HG03571 (cell line): ENCODE measurements around the gene FAM114A2.
"Not testable (repeated sequence)": the region's sequence is repeated elsewhere in the genome, so short reads cannot be mapped to it uniquely, and the experiment has no call there.

Experiments
- ATAC-seq: cut with Tn5 transposase; IDR thresholded peaks from one replicate; pipeline ENCODE4 v1.9.1; 2021; ENCODE audit not compliant: unreplicated experiment

FAM114A2 gene

GRCh38 chr5:154038707-154039457 is at the start of gene FAM114A2, which contains the start of gene MFAP3:
TSS of gene FAM114A2 (minus strand) at chr5:154038910. CDS start at chr5:154034953, 3,957 bp downstream.
TSS of gene MFAP3 (plus strand) at chr5:154038967. CDS start at chr5:154049723, 10,756 bp downstream.
- peak; percentile 99 for ATAC-seq

DNA sequence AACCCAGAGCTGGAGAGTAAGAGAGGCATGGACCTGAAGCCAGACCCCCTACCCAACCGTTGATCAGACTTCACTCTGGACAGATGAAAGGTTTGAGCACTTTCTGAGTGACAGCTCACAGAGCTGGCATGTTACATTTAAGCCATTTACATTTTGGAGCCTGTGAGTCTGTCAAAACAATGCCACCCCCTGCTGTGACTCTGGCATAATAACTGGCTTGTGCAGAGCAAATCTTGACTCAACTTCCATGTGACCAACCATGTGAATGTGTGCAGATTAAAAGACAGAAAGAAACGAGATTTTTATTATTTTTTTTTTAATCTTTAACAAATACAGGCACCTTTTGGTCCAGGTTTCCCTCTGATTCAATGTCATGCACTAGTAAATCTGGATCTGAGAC is 48.5 kb upstream of the FAM114A2 start:
- ATAC-seq: no peak

- ATAC-seq: no peak
Measured at GRCh38 chr5:154086641-154087040, 47.9 kb upstream of the FAM114A2 start.

- ATAC-seq: no peak
Measured at GRCh38 chr5:154086146-154086545, 47.4 kb upstream of the FAM114A2 start.

DNA sequence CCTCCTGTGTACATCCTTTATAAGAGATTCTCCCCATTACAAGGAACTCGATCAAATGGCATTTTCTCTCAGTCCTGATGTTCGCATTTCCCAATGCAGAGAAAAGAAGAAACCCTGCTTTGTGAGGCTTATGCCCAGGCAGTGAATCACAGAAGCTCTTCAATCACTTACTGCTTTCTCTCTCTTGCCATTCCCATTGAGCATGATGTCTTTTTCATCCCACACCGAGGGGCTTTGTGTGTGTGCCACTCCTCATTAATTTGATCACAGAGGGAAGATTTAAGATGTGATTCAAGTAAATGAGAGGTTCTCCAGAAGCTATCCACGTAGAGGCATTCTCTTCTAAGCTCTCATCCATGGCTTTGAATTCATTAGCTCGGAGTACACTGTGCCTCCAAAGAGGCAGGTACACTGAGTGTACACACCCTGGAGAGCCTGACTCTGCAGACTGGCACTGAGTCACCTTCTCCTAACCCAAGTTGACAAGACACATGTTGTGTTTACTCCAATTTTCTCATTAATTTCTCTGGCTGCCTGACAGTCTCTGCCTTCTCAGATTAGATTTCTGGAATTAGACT is 45.4 kb upstream of the FAM114A2 start:
- no peak for ATAC-seq

DNA sequence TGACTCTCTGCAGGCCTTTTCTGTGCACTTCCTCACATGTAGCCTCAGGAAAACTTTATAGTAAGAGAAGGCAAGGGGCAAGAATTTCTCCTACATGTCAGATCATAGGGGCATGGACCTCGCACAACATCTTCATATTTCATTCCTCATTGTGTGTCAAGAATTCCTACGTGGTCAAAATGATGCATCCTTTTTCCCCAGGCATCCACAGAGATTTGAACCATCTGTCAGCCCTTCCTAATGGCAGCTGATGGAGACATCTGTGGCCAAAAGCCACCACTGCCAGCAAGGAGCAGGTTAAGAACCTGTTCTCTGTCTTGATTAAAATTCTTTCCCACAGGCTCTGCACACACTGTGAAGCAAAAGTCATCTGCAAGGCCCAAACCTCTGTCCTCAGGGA is 42.5 kb upstream of the FAM114A2 start:
- ATAC-seq: no peak

- no peak for ATAC-seq
Measured at GRCh38 chr5:154078272-154078671, 39.6 kb upstream of the FAM114A2 start.

GRCh38 chr5:154077696-154078095 is 39.0 kb upstream of the FAM114A2 start:
- ATAC-seq: no peak

- no peak for ATAC-seq
Measured at GRCh38 chr5:154076240-154076922, 37.7 kb upstream of the FAM114A2 start.

- ATAC-seq: peak; percentile 94
Measured at GRCh38 chr5:154072414-154073171, 33.9 kb upstream of the FAM114A2 start.

GRCh38 chr5:154071799-154072413 is 33.2 kb upstream of the FAM114A2 start:
- no peak for ATAC-seq

- ATAC-seq: not testable (repeated sequence)
Measured at GRCh38 chr5:154069854-154070253, 31.1 kb upstream of the FAM114A2 start.

DNA sequence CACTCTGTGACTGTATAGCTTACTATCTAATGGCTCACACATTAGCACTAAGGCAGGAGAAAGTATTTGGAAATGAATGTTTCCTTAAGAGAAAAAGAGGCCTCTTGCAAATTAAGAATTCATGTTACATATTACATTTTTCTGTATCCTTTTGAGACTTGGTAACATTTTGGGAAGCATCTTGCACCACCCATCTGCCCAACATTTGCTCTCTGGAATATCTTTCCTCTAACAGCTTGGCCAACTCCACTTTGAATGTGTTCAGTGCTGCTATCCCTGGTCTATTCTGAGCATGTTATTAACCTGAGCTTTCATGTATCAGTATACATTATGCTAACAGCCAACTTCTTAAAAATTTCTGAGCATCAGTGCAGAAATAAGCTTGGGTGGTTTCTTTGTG is 27.3 kb upstream of the FAM114A2 start:
- ATAC-seq: no peak

DNA sequence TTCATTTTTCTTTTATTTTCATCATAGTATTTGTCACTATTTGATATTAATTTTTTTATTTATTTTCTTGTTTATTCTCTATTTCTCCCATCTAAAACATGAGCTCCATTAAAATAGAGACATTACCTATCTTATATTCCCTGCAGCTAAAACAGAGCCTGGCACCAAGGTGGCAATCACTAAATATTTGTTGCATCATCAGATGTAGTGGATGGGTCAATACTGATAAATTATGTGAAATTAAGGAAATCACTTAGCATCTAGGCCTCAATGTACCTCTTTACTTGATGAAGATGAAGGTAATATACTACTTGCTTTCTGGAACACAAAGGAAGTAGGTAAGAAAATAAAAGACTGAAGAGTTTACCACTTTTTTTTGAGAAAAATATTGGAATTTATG is 24.7 kb upstream of the FAM114A2 start:
- no peak for ATAC-seq

GRCh38 chr5:154060606-154061005 is 21.9 kb upstream of the FAM114A2 start:
- ATAC-seq: no peak

GRCh38 chr5:154059583-154059982 is 20.9 kb upstream of the FAM114A2 start:
- ATAC-seq: no peak

DNA sequence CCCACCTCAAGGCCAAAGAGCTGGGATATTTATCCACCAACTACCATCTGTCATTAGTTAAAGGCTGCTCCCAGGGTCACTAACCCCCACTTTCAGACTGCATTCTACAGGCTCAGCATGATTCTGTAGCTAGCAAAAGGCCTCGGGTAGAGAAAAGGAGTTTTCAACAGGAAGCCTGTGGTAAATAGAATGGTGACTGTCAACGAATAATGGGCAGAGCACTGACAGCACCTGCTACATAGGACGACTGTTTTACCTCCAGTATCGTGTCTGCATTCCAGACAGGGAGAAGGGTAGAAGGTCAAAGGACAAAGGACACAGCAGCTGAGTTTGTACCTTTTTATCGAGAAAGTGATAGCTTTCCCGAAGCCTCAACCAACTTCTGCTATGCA is 20.3 kb upstream of the FAM114A2 start:
- ATAC-seq: no peak

DNA sequence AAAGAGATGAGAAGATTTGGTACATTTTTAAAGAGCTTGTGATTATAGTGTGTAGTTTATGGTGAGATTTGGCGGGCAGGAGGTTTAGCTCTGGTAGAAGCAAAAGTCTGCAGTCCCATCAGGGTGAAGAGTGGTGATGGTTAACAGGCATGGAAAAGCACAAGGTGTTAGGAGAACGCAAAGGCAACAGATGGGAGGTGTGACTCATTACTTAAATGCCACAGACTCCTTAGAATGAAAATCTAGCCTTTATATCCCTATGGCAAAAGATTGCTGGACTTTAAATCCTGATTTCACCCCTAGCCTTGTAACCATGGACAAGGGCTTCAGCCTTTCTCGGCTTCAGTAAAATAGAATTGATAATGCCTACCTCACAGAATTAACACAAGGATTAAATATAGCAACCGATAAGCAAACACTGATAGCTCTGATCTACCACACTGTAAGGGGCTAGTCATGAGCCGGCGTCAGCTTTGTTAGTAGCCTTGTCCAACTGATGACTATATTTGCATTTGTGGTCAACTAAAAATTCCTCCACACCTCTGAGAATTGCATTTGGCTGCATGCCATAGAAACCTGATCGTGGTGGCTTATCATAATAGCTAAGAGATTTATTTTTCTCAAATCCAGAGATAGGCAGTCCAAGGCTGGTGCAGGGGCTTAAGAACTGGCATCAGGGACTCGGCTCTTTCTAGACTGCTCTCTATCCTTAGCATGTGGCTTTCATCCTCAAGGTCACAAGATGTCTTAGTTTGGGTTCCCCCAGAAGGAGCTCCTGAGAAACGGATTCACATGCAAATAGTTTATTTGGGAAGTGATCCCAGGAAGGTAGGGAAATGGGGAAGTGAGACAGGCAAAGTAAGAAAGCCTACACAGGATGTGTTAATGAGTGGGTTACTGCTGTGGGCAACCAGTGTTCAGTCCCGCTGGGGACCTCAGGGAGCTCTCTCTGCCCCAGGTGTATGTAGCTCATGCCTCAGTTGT is 19.6 kb upstream of the FAM114A2 start:
- ATAC-seq: peak; percentile 70

DNA sequence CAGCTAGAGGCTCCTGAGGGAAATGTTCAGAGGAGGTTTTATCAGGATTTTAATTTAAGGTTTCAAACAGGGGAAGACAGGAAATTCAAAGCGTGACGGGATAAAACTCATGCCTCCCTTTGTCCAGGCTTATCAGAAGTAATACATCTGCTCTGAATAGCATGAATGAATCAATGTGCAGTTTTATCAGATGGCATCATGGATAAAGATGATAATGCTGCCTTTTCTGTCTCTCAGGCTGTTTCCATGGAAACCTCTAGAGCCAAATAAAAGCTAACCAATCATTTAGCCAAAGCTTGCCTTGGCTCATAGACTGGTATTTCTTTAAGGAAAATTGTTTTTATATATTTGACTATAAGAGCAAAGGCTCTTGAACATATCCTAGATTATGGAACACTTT is 16.5 kb upstream of the FAM114A2 start:
- no peak for ATAC-seq

DNA sequence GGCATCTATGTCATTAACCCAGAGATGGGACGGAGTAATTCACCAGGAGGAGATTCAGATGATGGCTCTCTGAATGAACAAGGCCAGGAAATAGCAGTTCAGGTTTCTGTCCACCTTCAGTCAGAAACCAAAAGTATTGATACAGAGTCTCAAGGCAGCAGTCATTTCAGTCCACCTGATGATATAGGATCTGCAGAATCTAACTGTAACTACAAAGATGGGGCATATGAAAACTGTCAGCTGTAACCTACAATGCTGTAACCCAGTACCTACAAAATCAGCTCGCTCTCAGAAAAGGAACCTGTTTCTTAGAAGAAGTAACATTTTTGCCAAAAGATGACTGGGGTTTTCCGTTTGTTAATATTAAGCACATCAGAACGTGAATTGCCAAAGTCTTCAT is 14.8 kb upstream of the FAM114A2 start:
- ATAC-seq: no peak
